Stromal cell of bone marrow (primary cell): ENCODE data around the gene FGD4.
A peak's percentile ranks its signal among the peaks of the same experiment; 100 is the strongest.
"Not testable (repeated sequence)": the region's sequence is repeated elsewhere in the genome, so short reads cannot be mapped to it uniquely, and the experiment has no call there.

ENCODE experiments used
- DNase-seq: peaks from one replicate; pipeline ENCODE4 v3.0.0-alpha.2; 2012; ENCODE audit warnings: low read depth

Gene FGD4

DNA sequence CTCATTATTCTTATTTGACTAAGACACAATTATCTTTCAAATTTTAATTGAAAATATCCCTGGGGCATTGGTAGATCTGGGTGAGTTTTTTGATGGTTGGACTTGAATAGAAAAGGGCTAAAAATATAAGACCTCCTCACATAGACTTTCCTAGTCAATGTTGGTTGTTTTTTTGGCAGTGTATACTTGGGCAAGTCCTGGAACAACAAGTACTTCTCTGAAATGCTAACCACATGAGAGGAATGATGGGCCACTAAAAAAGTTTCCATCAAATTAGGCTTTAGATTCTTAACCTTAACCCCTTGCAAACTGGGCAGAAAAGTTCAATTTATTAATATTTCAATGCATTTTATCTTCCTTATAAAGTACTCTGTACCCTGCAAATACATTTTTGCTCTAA is 97.6 kb downstream of the FGD4 start:
- no peak for DNase-seq

GRCh38 chr12:32497864-32498263 is 98.5 kb downstream of the FGD4 start:
- DNase-seq = no peak

DNA sequence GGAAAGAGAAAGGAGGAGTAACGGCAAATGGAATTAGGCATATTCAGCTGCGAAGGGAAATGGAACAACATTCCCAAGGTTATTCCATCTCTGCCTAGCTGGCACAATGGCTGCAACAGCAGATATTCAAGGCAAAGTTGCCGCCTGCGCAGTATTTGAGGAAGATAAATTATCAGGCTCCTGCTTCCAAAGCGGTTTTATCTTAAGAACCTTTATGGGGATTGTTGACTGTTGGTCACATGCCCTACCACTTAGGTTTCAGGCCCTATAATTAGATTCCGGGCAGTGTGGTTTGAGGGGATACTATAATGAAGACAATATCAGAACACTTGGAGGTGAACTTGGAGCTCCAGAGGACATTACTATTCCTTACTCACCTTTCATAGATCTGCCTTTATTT is 99.7 kb downstream of the FGD4 start:
- DNase-seq = no peak

- DNase-seq = peak; percentile 25
Measured at GRCh38 chr12:32501835-32502333, 102.5 kb downstream of the FGD4 start.

GRCh38 chr12:32502693-32503502 is 103.5 kb downstream of the FGD4 start:
- peak; percentile 64 for DNase-seq

DNA sequence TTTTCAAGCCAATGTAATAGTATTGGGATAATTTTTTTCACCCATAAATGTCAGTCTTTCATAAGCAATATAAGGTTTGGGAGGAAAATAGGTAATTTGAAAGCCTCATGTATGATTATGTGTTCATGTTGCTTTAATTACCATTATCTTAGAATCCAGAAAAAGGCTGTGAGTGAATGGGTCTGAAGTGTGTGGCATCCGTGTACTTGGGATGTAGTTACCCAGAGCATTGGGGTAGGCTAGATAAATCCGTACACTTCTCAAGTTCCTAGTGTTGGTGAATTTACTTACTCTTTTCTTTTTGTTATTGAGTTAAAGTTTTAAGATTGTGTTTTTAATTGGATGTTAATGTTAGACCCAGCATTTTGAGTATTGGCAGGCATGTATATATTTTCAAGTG is 104.4 kb downstream of the FGD4 start:
- DNase-seq = no peak

DNA sequence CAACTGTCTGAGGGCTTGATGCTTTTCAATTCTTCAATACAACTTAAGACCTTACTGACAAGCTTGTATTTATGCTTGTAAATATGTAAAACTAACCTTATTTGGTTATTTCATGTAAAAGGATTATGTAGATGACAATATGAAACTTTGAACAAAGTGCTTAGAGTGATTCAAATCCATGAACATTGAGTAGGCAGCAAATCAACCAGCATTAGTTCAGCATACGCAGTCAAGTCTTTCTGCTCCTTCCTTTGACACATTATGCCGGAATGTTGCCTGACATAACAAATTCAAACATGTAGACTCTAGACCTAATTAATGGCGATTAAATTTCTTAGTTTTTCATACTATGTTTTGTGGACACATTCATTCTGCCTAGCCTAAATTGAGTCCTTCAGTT is 105.2 kb downstream of the FGD4 start:
- DNase-seq = no peak

DNA sequence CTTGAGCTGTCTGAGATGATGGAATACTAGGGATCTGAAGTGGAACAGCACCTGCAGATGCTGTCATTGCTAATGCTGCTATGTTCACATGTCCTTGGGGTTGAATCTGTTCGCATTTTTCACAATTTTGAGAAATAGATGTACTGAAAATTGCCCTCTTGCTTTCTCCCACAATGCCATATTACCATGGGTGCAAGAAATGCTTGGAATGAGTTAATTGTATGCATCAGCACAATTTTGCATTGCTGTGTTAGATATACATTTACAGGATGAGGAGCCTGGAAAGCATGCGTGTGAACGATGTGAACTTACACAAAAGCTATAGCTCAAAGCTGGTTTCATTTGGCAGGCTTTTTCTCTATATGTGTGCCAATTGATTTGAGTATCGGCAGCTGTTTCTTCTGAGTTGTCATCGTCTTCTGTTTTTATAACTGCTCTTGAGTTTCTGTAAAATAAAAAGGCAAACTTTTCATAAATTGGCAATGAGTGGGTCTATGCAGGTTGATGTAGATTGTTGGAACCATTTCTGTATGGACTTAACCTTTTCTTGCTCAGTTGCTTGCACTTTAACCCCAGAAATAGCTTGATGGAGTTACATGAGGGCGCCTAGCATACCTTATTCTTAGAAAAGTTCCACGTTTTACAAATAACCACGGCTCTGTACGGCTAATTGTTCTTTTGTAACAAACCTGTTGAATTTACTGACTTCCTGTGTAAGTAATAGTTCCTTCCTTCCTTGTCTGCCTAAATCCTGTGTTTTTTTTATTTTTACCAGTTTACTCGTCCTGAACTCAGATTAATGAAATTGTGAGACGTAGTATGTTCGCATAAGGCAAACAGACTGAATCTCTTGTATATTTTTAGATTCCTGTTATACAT is 105.9 kb downstream of the FGD4 start:
- no peak for DNase-seq

DNA sequence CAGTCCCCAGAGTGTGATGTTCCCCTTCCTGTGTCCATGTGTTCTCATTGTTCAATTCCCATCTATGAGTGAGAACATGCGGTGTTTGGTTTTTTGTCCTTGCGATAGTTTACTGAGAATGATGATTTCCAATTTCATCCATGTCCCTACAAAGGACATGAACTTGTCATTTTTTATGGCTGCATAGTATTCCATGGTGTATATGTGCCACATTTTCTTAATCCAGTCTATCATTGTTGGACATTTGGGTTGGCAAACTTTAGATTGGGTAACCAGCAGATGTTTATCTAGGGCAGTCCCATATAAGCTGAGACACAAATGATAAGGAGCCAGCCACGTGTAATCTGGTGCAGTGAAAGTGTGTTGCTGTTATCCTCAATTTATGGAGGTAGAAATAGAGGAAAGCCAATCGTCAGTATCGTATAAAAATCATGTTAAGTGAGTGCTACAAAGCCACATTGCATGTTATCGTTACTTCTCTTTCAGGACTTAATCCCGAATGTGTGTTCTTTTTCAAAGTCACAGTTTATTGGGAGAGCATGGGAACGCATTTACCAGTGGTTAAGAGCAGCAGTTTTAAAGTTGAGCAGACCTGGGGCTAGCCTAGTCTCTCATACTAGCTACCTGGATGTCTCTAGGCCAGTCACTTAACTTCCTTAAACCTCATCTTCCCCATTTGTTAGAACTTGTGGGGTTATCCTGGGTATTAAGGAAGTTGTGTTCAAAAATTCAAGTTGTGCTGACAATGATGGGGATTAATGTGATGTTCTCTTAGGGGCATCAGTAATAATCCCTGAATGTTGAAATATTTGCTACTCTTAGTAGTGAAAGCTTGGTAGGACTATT is 108.0 kb downstream of the FGD4 start:
- not testable (repeated sequence) for DNase-seq

- no peak for DNase-seq
Measured at GRCh38 chr12:32507942-32508320, 108.6 kb downstream of the FGD4 start.

GRCh38 chr12:32508626-32509025 is 109.3 kb downstream of the FGD4 start:
- DNase-seq = no peak

DNA sequence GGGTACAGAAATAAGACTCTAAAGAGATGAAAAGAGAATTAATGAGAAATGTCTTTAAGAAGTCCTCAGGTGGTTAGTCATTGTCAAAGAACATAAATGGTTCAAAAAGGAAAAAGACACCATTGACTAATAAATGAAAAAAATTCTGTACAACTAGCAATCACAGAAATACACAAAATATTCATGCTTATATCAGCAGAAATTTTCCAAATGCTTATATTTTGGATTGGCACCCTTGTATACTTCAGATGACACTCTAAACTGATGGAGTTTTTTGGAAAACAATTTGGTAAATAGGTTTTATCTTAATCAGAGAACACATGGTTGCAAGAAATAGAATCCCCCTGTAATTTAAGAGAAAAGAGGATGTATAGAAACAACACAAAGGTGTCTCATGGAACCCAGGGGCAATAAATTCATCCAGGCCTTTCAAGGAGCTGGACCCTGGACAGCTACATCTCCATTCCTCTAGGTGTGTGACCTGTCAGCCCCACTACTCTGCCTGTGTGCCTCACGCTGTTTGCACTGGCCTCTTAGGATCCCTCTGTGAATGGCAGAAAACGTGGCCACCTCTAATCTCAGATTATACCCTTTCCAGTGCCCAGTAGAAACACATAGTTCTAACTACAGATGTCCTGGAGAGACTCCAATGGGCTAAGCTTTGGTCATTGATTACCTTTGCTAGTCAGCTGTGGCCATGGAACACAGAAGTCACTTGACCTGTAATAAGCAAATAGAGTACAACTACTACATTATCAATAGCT is 110.2 kb downstream of the FGD4 start:
- no peak for DNase-seq

GRCh38 chr12:32511976-32512375 is 112.6 kb downstream of the FGD4 start:
- DNase-seq = not testable (repeated sequence)

GRCh38 chr12:32512379-32512778 is 113.0 kb downstream of the FGD4 start:
- DNase-seq = no peak

DNA sequence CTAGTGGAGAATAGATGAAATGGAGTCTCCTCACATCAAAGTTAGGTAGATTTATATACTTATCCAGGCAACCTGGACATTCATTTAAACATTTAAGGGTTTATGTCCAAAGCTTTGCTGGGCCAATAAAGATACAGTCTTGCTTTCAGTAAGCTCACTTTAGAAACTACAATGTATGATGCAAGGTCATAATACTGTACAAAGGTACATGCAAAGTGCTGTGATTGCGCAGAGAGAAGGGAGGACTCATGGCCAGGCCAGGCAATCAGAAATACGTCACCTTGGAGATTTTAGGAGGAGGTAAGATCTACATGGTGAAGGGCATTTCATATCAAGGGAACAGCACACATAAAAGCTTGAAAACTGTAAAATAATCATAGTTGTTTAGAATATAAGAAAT is 113.6 kb downstream of the FGD4 start:
- DNase-seq = no peak

GRCh38 chr12:32515137-32515873 is 115.9 kb downstream of the FGD4 start:
- no peak for DNase-seq

- no peak for DNase-seq
Measured at GRCh38 chr12:32516230-32516629, 116.9 kb downstream of the FGD4 start.

DNA sequence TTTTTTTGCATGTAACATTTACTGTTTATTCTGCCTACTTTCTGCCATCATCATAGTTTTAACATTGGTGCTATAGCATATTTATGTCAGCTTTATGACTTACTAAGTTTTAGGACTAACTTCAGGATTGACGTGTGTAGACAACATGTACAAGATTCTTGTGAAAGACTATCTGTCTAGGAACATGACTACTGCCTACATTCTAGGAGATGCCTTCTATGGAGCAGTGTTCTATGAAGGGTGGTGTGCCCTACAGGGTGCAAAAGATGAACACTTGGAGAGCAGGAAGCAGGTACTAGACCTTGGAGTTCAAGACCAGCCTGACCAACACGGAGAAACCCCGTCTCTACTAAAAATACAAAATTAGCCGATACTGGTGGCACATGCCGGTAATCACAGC is 118.6 kb downstream of the FGD4 start:
- DNase-seq = no peak

DNA sequence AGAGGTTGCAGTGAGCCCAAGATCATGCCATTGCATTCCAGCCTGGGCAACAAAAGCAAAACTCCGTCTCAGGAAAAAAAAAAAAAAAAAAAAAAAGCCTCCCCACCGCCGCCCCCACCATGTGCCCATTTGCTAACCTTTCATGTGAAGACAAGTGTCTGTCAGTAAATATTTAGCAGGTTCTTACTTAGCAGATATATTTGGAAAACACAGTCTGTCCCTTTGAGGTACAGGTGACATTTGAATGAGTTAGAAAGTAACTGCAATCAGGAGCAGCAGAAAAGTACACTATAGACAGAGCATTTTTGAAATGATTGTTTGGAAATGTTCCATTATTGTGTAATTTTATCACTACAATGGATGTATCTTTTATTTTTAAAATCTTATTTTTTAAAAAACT is 119.7 kb downstream of the FGD4 start:
- no peak for DNase-seq

DNA sequence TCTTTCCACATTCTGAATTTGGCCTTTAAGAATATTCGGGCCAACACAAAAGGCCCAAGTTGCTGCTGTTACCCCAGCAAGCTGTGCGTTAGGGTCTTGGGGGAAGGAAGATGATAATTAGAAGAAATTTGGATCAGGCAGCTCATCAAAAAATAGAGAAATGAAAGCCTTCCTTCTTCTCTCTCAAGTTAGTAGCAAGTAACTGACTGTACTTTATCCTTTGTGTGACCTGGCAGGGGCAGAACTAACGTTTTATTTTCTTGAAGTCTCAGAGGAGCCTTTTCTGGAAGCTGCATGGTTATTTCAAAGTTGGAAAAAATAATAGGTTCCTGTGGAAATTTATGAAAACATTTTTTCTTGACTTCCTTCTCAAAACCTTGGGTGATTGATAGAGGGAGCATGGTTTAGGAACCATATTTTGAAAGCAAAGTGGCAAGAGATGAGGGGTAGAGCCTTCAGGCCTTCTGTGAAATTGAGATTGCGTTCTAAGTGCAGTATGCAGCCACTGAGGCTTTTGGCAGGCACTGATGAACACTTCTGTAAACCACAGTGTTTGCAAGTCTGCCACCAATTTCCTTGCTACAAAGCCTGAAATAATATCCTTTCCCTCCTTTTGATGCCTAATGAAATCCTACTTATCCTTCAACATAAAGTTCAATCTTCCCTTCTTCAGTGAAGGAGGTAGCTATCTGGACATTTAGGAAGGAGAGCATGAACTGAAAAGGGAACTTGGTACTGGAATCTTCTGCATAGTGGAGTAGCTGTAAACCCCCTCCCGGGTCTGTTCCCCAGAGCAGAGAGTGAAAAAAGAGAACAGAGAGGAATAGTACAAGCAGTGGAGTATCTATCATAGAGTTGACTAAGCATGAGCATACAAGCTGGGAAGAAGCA is 123.2 kb downstream of the FGD4 start:
- peak; percentile 40 for DNase-seq
